SK-N-SH (cell line): Measurements from ENCODE around the gene PYY. TPM values are rescaled to one million over a fixed set of nuclear protein-coding genes. Genes with fewer than 3 reads are reported as not detected.
"Not testable (repeated sequence)": the region's sequence is repeated elsewhere in the genome, so short reads cannot be mapped to it uniquely, and the experiment has no call there.

Source experiments
- CTCF ChIA-PET: fragments of 300-600, 350-600 bp; formaldehyde crosslinking; extraction: SDS; loops from one replicate; lab custom pipeline; 2021; lab: Yijun Ruan, JAX
- POLR2A ChIA-PET: fragments of 350-600 bp; sonication (Branson Sonifier 250); formaldehyde crosslinking; extraction: SDS; loops from one replicate; lab custom pipeline; 2020; ENCODE audit warnings: antibody characterized with exemption, inconsistent platforms; lab: Yijun Ruan, JAX
- DNase-seq: peaks from one replicate; pipeline ENCODE4 v3.0.0; 2012
- H2AFZ ChIP-seq: fragments of 200-600 bp; sonication (generic); 2 replicates; pipeline ENCODE4 v1.8.1; 2016; ENCODE audit warnings: antibody characterized with exemption, mild to moderate bottlenecking, low read depth
- H3F3A ChIP-seq: fragments of 200-600 bp; sonication (generic); replicated peaks from 2 replicates; pipeline ENCODE3; 2016; ENCODE audit warnings: antibody characterized with exemption, mild to moderate bottlenecking; ENCODE audit not compliant: insufficient read depth
- H3K27ac ChIP-seq, 2 experiments: fragments of 200-500 bp in 1 of 2; fragments of 200-600 bp in 1 of 2; sonication (Bioruptor generic) in 1 of 2; sonication (generic), shearing (Covaris generic) in 1 of 2; 2 replicates each; pipeline versions ENCODE4 v1.5.1 to v1.6.1; 2014 to 2016; ENCODE audit warnings: low read depth in 2 of 2, inconsistent platforms in 1 of 2, low read length in 1 of 2, mild to moderate bottlenecking in 1 of 2, mixed read lengths in 1 of 2
- H3K27me3 ChIP-seq: fragments of 200-600 bp; sonication (generic), shearing (Covaris generic); 2 replicates; pipeline ENCODE4 v1.6.1; 2016; ENCODE audit warnings: mixed run types; ENCODE audit not compliant: insufficient read depth
- H3K36me3 ChIP-seq, 2 experiments: fragments of 200-500 bp in 1 of 2; fragments of 200-600 bp in 1 of 2; sonication (Bioruptor generic) in 1 of 2; sonication (generic) in 1 of 2; replicated peaks in 1 of 2; 2 replicates each; pipeline versions ENCODE3 to v1.5.1; 2014 to 2016; ENCODE audit warnings: low read length in 1 of 2, mild to moderate bottlenecking in 1 of 2; ENCODE audit not compliant: insufficient read depth in 2 of 2, control insufficient read depth in 1 of 2
- H3K4me1 ChIP-seq, 2 experiments: fragments of 200-500 bp in 1 of 2; fragments of 200-600 bp in 1 of 2; sonication (Bioruptor generic) in 1 of 2; sonication (generic), shearing (Covaris generic) in 1 of 2; 2 replicates each; pipeline versions ENCODE4 v1.5.1 to v1.6.1; 2014 to 2016; ENCODE audit warnings: low read depth in 1 of 2, low read length in 1 of 2, mixed run types in 1 of 2; ENCODE audit not compliant: insufficient read depth in 2 of 2, control insufficient read depth in 1 of 2
- H3K4me2 ChIP-seq: fragments of 200-600 bp; sonication (generic), shearing (Covaris generic); 2 replicates; pipeline ENCODE4 v1.6.1; 2017; ENCODE audit warnings: mixed run types
- H3K4me3 ChIP-seq, 2 experiments: fragments of 200-500 bp in 1 of 2; fragments of 200-600 bp in 1 of 2; sonication (Bioruptor generic) in 1 of 2; sonication (generic), shearing (Covaris generic) in 1 of 2; 2 replicates each; pipeline versions ENCODE4 v1.5.1 to v1.8.1; 2014 to 2016; ENCODE audit warnings: low read depth in 2 of 2, inconsistent platforms in 1 of 2, low read length in 1 of 2, mild to moderate bottlenecking in 1 of 2, mixed read lengths in 1 of 2, moderate library complexity in 1 of 2
- H3K79me2 ChIP-seq: fragments of 200-600 bp; sonication (generic); 2 replicates; pipeline ENCODE4 v1.8.1; 2017; ENCODE audit warnings: mild to moderate bottlenecking; ENCODE audit not compliant: insufficient read depth
- H3K9ac ChIP-seq: fragments of 200-600 bp; sonication (generic); 2 replicates; pipeline ENCODE4 v1.6.1; 2017; ENCODE audit warnings: mixed run types
- H3K9me2 ChIP-seq: fragments of 200-600 bp; sonication (generic); 2 replicates; pipeline ENCODE4 v1.6.1; 2017; ENCODE audit warnings: mixed run types
- H3K9me3 ChIP-seq: fragments of 200-600 bp; sonication (generic); 2 replicates; pipeline ENCODE4 v1.6.1; 2017; ENCODE audit warnings: mixed run types, mild to moderate bottlenecking, moderate library complexity
- H4K20me1 ChIP-seq: fragments of 200-600 bp; sonication (generic); 2 replicates; pipeline ENCODE4 v1.6.1; 2017; ENCODE audit warnings: mild to moderate bottlenecking, mixed run types; ENCODE audit not compliant: insufficient read depth
- CHD2 ChIP-seq: fragments of 150-350 bp; IDR thresholded peaks from 2 replicates; pipeline ENCODE4 v1.6.1; 2018; ENCODE audit warnings: low read length; ENCODE audit not compliant: partially characterized antibody
- EP300 ChIP-seq, 2 experiments: IDR thresholded peaks; 2 replicates each; pipeline versions ENCODE4 v1.4.0 to v1.6.1; 2012; ENCODE audit warnings: borderline replicate concordance in 1 of 2, low read depth in 1 of 2, low read length in 1 of 2
- FOXJ3 ChIP-seq: sonication (generic); formaldehyde crosslinking; IDR thresholded peaks from 2 replicates; pipeline ENCODE4 v1.5.1; 2020; ENCODE audit warnings: mild to moderate bottlenecking, missing genetic modification reagents
- GATA2 ChIP-seq: sonication (generic); formaldehyde crosslinking; IDR thresholded peaks from 2 replicates; pipeline ENCODE4 v1.5.0; 2020; ENCODE audit warnings: mild to moderate bottlenecking, missing genetic modification reagents
- IRF3 ChIP-seq: fragments of 150-350 bp; IDR thresholded peaks from 2 replicates; pipeline ENCODE4 v1.6.1; 2016; ENCODE audit warnings: mild to moderate bottlenecking, low read depth, low read length
- MXI1 ChIP-seq: IDR thresholded peaks from 2 replicates; pipeline ENCODE4 v1.6.1; 2012; ENCODE audit warnings: mild to moderate bottlenecking, low read depth, low read length, improper control_type of control experiment
- NRF1 ChIP-seq: IDR thresholded peaks from 2 replicates; pipeline ENCODE4 v1.6.1; 2012; ENCODE audit warnings: low read depth, mild to moderate bottlenecking, low read length
- POLR2AphosphoS5 ChIP-seq: IDR thresholded peaks from 2 replicates; pipeline ENCODE4 v1.6.1; 2012; ENCODE audit warnings: low read depth, low read length
- RAD21 ChIP-seq: IDR thresholded peaks from 2 replicates; pipeline ENCODE4 v1.6.1; 2012; ENCODE audit warnings: mild to moderate bottlenecking, low read length
- RCOR1 ChIP-seq: fragments of 150-350 bp; IDR thresholded peaks from 2 replicates; pipeline ENCODE4 v1.6.1; 2017; ENCODE audit warnings: antibody characterized with exemption, low read length
- RXRA ChIP-seq: IDR thresholded peaks from 2 replicates; pipeline ENCODE4 v1.4.0; 2012; ENCODE audit warnings: low read depth, mild to moderate bottlenecking, borderline replicate concordance
- SMC3 ChIP-seq: IDR thresholded peaks from 2 replicates; pipeline ENCODE4 v1.6.1; 2012; ENCODE audit warnings: low read depth, low read length, improper control_type of control experiment
- TCF12 ChIP-seq: IDR thresholded peaks from 2 replicates; pipeline ENCODE4 v1.4.0; 2012
- USF2 ChIP-seq: fragments of 150-350 bp; IDR thresholded peaks from 2 replicates; pipeline ENCODE4 v1.6.1; 2017; ENCODE audit warnings: antibody characterized with exemption, low read length, low read depth, borderline replicate concordance
- WGBS: methylation state at CpG from one replicate; pipeline ENCODE4 v1.1.6; 2017; ENCODE audit warnings: low lambda C conversion rate; 5-methylcytosine and 5-hydroxymethylcytosine counted together
- polyA plus RNA-seq, 3 experiments: library from polyadenylated mRNA; depleted of rRNA; stranded (reverse); fragments of >200 nt; gene quantifications; 2 replicates each; pipeline ENCODE4 v1.2.3, GENCODE V29; 2012
- TF ChIP-seq, protein P1 (sequence below): IDR thresholded peaks from 2 replicates; pipeline ENCODE4 v1.6.1; 2012; ENCODE audit warnings: mild to moderate bottlenecking, low read depth, low read length, moderate library complexity

PYY gene
- polyA plus RNA-seq, 1 of the 3 experiments (the other 2 are of a cell fraction), result 0.21 TPM

DNA sequence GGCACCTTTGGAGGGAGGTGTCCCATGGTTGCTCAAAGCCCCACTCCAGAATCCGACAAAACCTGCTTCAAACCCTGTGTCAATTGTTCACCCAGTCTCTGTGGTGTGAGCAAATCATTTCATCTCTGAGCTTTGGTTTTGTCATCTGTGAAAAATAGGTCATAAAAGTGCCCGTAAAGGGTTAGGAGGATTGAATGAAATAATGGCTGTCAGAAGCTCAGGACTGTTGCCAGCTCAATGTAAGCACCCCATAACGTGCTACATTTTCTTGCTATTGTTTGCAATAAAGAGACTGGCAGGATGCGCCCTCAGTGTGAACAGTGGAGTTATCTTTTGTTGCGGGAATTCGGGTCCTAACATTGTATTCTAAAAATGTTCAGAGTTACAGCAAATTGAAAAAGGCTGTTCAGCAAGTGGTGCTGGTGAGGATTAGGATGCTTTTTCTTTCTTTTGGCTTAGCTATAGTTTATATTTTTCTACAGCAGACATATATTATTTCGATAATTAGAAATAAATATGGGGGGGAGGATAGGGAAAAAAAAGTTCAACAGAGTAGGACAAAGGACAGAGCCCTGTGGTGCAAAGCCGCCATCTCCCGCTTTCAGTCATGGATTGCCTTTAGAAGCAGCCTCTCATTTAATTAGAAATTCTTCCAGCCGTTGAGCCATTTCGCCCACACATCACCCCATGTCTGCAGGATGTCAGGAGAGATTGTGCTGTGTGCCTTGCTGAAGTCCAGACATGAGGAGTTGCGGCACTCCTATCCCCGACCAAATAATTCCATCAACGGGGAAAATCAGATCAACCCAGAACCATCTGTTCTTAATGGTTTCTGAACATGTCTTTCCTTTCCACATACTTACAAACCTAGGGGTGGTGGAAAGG is 20.9 kb upstream of the PYY start:
- Histone ChIP-seq H3K4me2 (no peak overlapping the region), H3K4me1 (peaks cover 0 to 21% of the 10 kb centered on the region in 2 experiments; a peak in 2 of 4 replicates), H3K9ac (no peak overlapping the region), H4K20me1 (no peaks in the 10 kb centered on the region), H3K9me3 (no peaks in the 10 kb centered on the region), H3K27ac (peak overlapping the region in 1 of 2 experiments; percentile 94; a peak in 2 of 4 replicates), H3K79me2 (no peaks in the 10 kb centered on the region), H3K27me3 (peaks cover 6% of the 10 kb centered on the region; the same call in 1 of the 2 replicates), H3K36me3 (no peaks in the 10 kb centered on the region), H2AFZ (peak overlapping the region; percentile 30; the same call in 1 of the 2 replicates), H3K4me3 (no peak overlapping the region), H3K9me2 (no peaks in the 10 kb centered on the region), H3F3A (no peaks in the 10 kb centered on the region)
- 21% methylated on average over 14 of the region's 14 CpGs for WGBS
- 0 out of 2 replicates have a peak, but pooled peaks have one; percentile 19 for TF ChIP-seq POLR2AphosphoS5
- no peak for TF ChIP-seq RXRA
- TF ChIP-seq NRF1, result no peak
- peak; percentile 86 for TF ChIP-seq MXI1
- TF ChIP-seq RCOR1, result peak; percentile 99
- 0 out of 2 replicates have a peak, but pooled peaks have one; percentile 43 for TF ChIP-seq FOXJ3 (CRISPR knock-in tag)
- TF ChIP-seq IRF3, result no peak
- TF ChIP-seq CHD2, result peak; percentile 91
- peak; percentile 51 for TF ChIP-seq TCF12
- peak; percentile 70 for TF ChIP-seq GATA2 (CRISPR knock-in tag)
- peak in 1 of 2 experiments; percentile 95; a peak in 2 of 4 replicates for TF ChIP-seq EP300 (IDR thresholded peaks at IDR 0.05; ENCODE audit: borderline replicate concordance in 1 of 2, low read depth in 1 of 2, low read length in 1 of 2)
- no peak for TF ChIP-seq USF2
- TF ChIP-seq RAD21, result peak; percentile 27
- no peak for TF ChIP-seq SMC3
- TF ChIP-seq, protein P1, sequence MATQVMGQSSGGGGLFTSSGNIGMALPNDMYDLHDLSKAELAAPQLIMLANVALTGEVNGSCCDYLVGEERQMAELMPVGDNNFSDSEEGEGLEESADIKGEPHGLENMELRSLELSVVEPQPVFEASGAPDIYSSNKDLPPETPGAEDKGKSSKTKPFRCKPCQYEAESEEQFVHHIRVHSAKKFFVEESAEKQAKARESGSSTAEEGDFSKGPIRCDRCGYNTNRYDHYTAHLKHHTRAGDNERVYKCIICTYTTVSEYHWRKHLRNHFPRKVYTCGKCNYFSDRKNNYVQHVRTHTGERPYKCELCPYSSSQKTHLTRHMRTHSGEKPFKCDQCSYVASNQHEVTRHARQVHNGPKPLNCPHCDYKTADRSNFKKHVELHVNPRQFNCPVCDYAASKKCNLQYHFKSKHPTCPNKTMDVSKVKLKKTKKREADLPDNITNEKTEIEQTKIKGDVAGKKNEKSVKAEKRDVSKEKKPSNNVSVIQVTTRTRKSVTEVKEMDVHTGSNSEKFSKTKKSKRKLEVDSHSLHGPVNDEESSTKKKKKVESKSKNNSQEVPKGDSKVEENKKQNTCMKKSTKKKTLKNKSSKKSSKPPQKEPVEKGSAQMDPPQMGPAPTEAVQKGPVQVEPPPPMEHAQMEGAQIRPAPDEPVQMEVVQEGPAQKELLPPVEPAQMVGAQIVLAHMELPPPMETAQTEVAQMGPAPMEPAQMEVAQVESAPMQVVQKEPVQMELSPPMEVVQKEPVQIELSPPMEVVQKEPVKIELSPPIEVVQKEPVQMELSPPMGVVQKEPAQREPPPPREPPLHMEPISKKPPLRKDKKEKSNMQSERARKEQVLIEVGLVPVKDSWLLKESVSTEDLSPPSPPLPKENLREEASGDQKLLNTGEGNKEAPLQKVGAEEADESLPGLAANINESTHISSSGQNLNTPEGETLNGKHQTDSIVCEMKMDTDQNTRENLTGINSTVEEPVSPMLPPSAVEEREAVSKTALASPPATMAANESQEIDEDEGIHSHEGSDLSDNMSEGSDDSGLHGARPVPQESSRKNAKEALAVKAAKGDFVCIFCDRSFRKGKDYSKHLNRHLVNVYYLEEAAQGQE, result peak; percentile 55; the same call in 1 of the 2 replicates
- DNase-seq, result peak; percentile 82
- CTCF ChIA-PET, result interaction anchor here (0.7 to 2.7 kb wide), 8 partner anchors 9 to 65 kb away, joined by 3 to 24 read pairs (median 4); partner anchors contain the start of gene NAGS
- POLR2A ChIA-PET, result no interaction called here

GRCh38 chr17:43972444-43973212 is 18.9 kb upstream of the PYY start:
- H3F3A ChIP-seq, H4K20me1 ChIP-seq, H3K9me2 ChIP-seq, H3K27me3 ChIP-seq, H3K36me3 ChIP-seq, H3K4me2 ChIP-seq, H3K79me2 ChIP-seq, H3K9ac ChIP-seq, DNase-seq, H2AFZ ChIP-seq, POLR2A ChIA-PET, H3K27ac ChIP-seq, H3K9me3 ChIP-seq, H3K4me3 ChIP-seq: not testable (repeated sequence)
- CTCF ChIA-PET, result interaction anchor here (1.1 to 1.6 kb wide), 3 partner anchors 15 to 29 kb away, joined by 3 to 6 read pairs (median 4); no protein-coding TSS in a partner anchor
- 87% methylated on average over 22 of the region's 22 CpGs for WGBS
- H3K4me1 ChIP-seq, result peaks cover 0 to 19% of the 10 kb centered on the region in 2 experiments; a peak in 2 of 4 replicates
